ENCODE measurements around the gene IBA57.

IBA57 gene

DNA sequence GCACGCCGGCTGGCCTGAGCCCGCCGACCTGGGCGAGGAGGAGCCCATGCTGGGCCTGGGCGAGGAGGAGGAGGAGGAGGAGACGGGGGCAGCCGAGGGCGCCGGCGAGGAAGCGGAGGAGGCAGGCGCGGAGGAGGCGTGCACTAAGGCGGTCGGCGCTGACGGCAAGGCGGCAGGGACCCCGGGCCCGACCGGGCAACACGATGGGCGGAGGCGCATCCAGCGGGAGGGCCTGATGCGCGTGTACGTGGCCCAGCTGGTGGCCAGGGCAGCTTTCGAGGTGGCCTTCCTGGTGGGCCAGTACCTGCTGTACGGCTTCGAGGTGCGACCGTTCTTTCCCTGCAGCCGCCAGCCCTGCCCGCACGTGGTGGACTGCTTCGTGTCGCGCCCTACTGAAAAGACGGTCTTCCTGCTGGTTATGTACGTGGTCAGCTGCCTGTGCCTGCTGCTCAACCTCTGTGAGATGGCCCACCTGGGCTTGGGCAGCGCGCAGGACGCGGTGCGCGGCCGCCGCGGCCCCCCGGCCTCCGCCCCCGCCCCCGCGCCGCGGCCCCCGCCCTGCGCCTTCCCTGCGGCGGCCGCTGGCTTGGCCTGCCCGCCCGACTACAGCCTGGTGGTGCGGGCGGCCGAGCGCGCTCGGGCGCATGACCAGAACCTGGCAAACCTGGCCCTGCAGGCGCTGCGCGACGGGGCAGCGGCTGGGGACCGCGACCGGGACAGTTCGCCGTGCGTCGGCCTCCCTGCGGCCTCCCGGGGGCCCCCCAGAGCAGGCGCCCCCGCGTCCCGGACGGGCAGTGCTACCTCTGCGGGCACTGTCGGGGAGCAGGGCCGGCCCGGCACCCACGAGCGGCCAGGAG is 7.2 kb upstream of the IBA57 start:
- POLR2A ChIA-PET: no interaction called here

DNA sequence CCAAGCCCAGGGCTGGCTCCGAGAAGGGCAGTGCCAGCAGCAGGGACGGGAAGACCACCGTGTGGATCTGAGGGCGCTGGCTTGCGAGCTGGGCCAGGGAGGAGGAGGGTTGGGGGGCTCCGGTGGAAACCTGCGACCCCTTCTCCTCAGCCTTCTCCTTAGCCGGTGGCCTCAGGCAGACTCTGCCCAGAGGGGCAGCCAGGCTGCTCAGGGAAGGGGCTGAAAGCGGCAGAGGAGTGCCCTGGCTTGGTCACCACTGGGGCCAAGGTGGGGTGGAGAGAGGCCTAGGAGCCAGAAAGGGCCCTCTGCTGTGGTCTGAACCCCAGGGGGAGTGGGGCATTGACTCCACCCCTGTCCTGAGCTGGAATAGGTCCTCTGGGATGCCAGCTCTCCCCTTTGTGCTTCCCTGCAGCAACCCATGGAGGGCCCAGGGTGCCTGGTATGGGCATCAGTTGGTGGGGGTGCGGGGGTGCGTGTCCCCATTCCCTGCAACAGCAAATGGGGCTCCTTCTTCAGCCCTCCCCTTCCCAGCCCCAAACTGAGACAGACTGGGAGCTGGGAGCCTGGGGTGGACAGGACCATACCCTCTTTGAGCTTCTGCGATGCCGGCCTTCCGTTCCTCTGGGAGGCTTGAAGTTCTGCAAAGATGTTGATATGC is 6.5 kb upstream of the IBA57 start:
- CTCF ChIA-PET: interaction anchor here (1.2 kb wide), 1 partner anchor 28 kb away, joined by 3 read pairs; no protein-coding TSS in a partner anchor
- no peak for DNase-seq (ENCODE audit: extremely low spot score)
- TF ChIP-seq, protein P1, sequence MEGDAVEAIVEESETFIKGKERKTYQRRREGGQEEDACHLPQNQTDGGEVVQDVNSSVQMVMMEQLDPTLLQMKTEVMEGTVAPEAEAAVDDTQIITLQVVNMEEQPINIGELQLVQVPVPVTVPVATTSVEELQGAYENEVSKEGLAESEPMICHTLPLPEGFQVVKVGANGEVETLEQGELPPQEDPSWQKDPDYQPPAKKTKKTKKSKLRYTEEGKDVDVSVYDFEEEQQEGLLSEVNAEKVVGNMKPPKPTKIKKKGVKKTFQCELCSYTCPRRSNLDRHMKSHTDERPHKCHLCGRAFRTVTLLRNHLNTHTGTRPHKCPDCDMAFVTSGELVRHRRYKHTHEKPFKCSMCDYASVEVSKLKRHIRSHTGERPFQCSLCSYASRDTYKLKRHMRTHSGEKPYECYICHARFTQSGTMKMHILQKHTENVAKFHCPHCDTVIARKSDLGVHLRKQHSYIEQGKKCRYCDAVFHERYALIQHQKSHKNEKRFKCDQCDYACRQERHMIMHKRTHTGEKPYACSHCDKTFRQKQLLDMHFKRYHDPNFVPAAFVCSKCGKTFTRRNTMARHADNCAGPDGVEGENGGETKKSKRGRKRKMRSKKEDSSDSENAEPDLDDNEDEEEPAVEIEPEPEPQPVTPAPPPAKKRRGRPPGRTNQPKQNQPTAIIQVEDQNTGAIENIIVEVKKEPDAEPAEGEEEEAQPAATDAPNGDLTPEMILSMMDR (IDR thresholded peaks at IDR 0.05; ENCODE audit: control extremely low read depth, extremely low read depth, low read depth, missing control alignments): no peak
- POLR2A ChIA-PET: no interaction called here

More for the DNA sequence above, 7.2 kb upstream of the IBA57 start:
- no peak for DNase-seq (ENCODE audit: extremely low spot score)
- TF ChIP-seq, protein P1 (IDR thresholded peaks at IDR 0.05; ENCODE audit: control extremely low read depth, extremely low read depth, low read depth, missing control alignments): no peak
- CTCF ChIA-PET: interaction anchor here (1.2 kb wide), 2 partner anchors 28 kb away, joined by 3 to 4 read pairs; no protein-coding TSS in a partner anchor

DNA sequence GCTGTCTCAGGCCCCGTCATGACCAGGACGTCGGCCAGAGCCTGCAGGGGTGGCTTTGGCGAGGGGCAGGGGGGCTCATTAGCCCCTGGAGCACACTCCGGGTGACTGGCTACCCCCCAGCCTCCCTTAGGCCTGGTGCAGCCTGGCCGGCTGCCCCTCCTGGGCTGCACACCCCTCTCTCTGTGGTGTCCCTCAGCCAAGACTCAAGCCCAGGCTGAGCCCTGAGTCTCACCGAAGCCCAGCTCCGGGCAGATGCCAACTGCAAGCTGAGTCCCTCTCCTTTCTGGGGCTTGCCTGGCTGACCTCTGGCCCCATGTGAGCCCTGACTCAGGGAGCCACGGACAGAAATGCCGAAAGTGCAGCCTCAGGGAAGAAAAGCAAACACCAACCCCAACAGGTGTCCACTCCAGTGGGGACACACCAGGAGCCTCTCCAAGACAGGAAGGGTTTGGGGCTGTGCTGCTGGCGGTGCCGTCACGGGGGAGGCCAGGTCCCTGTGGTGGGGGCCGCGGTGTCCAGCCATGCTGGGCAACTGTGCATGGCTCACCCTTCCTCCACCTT is 5.3 kb upstream of the IBA57 start:
- DNase-seq (ENCODE audit: extremely low spot score): no peak
- CTCF ChIA-PET: interaction anchor here (1.3 kb wide), 1 partner anchor 30 kb away, joined by 4 read pairs; no protein-coding TSS in a partner anchor
- POLR2A ChIA-PET: no interaction called here
- TF ChIP-seq, protein P1 (IDR thresholded peaks at IDR 0.05; ENCODE audit: control extremely low read depth, extremely low read depth, low read depth, missing control alignments): no peak

DNA sequence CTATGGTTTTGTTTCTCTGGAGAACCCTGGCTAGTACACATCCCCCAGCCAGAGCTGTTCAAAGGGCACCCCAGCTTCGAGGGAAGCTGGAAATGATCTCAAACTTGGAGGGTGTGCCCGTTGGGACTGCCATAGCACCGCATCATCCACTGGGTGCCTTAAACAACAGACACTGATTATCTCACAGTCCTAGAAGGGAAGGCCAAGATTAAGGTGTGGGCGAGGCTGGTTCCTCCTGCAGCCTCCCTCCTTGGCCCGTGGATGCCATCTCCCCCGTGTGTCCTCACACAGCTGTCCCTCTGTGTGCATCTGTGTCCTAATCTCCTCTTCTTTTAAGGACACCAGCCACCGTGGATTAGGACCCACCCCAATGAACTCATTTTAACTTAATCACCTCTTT is 4.2 kb upstream of the IBA57 start:
- TF ChIP-seq, protein P1 (IDR thresholded peaks at IDR 0.05; ENCODE audit: control extremely low read depth, extremely low read depth, low read depth, missing control alignments): no peak
- CTCF ChIA-PET: interaction anchor here (1.3 kb wide), 2 partner anchors 12 to 31 kb away, joined by 3 to 4 read pairs; partner anchors contain the start of gene GJC2
- no peak for DNase-seq (ENCODE audit: extremely low spot score)

DNA sequence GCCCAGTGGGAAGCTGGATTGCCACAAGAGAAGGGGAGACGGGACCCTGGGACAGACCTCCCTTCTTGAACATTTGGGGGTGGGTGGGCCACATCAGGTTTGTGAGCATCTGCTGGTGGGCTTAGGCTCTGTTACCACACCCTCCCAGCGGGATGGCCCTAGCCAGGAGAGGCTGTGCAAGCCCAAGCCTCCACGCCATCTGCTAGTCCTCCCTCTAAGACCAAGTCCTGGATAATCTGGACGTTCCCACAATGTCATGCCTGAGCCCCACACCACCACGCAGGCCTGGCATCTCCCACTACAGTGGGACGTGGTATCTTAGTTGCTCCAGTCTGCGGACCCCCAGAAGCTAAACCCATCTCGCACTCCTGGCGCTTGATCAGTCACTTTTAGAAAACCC is 3.7 kb upstream of the IBA57 start:
- TF ChIP-seq, protein P1 (IDR thresholded peaks at IDR 0.05; ENCODE audit: control extremely low read depth, extremely low read depth, low read depth, missing control alignments): no peak
- POLR2A ChIA-PET: no interaction called here
- DNase-seq (ENCODE audit: extremely low spot score): no peak
- CTCF ChIA-PET: interaction anchor here (1.3 kb wide), 2 partner anchors 12 to 31 kb away, joined by 3 to 4 read pairs; partner anchors contain the start of gene GJC2

More for the DNA sequence above, 4.2 kb upstream of the IBA57 start:
- POLR2A ChIA-PET: no interaction called here

DNA sequence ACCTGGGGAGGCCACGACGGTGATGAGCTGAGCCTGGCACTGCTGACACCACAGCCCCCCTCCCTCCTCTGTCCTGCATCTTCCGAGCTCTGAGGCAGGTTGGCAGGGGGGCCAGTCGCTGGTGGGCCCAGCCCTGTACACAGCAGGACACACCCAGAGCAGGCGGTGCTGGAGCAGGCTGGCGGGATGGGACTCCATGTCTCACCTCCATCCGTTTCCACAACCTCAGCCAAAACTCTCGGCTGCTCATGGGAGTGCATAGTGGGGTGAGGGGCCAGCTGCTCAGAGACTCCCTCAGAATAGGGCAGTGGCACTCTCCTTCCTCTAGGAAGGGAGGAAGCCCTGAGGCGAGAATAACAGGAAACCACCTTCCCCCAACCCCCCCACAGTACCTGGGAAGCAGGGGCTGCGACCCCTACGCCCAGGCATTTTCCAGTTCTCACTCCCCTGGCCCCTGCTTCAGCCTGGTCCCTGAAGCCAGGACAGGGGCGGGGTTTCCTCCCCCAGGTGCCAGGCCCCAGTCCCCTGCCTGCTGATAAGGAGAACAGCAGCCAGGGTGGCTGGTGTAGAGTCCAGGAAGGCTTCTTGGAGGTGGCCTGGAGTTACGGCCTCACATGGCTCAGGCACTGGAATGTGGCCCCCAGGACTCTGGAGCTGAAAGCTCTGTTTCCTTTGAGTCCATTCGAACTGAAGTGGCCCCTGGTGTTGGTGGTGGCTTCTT is 3.2 kb upstream of the IBA57 start:
- TF ChIP-seq, protein P1 (IDR thresholded peaks at IDR 0.05; ENCODE audit: control extremely low read depth, extremely low read depth, low read depth, missing control alignments): no peak
- DNase-seq (ENCODE audit: extremely low spot score): no peak

More for the DNA sequence above, 3.2 kb upstream of the IBA57 start:
- ChIA-PET POLR2A (no interaction called here), CTCF (interaction anchor here (1.3 kb wide), 1 partner anchor 13 kb away, joined by 3 read pairs; the partner anchor contains the start of gene GJC2)
